ENCODE data around the gene SLC35G1.

The SLC35G1 gene

DNA sequence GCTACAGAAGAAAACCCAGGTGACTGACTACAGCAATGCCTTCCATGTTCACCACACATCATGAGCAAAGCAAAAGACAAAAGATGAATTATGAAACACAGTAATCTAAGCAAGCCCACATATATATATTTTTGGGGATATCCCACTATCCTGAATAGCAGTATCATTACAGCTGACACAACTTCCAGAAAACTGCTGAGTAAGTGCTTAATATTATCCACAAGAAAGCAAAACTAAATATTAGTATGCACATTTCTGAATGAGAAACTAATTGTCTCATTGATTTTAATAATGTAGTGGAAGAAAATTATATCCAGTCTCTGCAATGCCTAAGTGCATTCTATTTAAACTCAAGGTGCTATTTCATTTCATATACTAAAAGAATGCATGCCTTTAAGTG is 14.5 kb upstream of the SLC35G1 start:
- no peak for DNase-seq

GRCh38 chr10:93894516-93895378 is 969 bp downstream of the SLC35G1 start:
- no peak for DNase-seq

- DNase-seq = no peak
Observed at GRCh38 chr10:93897070-93897780, 3.4 kb downstream of the SLC35G1 start.

DNA sequence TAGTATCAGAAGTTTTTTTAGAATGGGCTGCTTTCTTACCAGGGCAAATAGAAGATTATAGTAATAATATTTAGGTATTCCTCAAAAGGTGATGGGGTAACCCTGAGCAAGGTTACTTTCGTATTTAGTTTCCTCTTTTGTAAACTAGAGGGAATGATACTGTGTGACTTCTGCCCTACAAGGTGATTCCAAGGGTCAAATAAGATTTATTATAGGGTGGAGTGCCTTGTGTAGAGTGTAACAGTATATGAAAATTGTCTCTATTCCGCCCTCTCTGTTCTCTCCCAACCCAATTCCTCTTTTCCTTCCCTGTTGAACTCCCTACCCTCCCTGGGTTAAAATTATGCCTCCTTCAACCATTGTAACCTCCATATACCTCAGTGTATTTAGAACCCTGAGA is 5.3 kb downstream of the SLC35G1 start:
- DNase-seq = no peak

DNA sequence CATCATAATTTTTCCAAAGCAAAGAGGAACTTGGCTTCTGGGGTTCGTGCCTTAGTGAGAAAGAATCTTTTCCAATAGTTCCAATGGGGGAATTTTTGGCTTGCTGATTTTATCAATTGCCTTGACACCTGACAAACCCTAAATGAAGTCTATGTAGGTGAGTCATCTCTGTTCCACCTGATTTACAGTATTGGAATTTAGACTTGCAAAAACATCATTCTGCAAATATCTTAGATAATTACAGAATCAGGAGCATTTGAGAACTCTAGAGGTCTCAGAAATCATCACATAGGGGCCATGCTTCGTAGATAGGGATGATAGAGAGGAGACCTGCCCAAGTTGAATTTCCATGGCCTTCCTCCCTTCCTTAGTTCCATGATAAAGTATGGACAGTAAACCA is 9.3 kb downstream of the SLC35G1 start:
- no peak for DNase-seq

- no peak for DNase-seq
Observed at GRCh38 chr10:93904901-93905300, 11.1 kb downstream of the SLC35G1 start.

GRCh38 chr10:93907059-93907458 is 13.3 kb downstream of the SLC35G1 start:
- no peak for DNase-seq

GRCh38 chr10:93911866-93912265 is 18.1 kb downstream of the SLC35G1 start:
- no peak for DNase-seq

DNA sequence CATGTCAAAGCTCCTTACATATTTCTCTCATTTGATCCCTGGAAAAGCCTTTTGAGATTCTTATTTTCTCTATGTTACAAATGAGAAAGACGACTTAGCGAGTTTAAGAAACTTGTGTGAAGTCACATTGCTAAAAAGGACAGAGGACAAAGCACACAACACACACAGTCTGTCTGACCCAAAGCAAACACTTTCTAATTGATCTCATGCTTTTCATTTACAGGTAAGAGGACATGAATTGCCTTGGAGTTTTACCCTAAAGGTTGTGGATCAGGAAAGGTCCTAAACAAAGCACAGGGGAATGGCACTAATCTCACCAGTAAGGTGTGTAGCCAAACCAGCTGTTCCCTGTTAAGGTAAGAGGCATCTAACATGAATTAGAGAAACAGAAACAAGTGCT is 18.7 kb downstream of the SLC35G1 start:
- no peak for DNase-seq

DNA sequence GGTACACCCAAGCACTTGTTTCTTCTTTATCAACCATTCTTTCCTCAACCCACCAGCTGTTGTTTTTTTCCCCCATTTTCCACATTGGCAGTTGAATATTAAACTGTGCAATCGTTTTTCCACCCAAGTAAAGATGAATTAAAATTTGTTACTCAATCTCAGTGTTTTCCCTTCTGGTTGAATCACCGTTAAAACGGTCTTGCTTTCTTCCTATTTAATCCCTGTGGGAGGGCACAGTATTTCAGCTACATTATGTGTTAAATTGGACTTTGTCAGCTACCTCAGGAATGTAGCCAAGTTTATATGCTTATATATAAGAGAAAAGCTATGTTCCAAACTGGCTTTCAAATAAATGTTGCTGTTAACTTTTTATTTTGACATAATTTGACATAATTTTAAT is 19.9 kb downstream of the SLC35G1 start:
- DNase-seq = no peak

DNA sequence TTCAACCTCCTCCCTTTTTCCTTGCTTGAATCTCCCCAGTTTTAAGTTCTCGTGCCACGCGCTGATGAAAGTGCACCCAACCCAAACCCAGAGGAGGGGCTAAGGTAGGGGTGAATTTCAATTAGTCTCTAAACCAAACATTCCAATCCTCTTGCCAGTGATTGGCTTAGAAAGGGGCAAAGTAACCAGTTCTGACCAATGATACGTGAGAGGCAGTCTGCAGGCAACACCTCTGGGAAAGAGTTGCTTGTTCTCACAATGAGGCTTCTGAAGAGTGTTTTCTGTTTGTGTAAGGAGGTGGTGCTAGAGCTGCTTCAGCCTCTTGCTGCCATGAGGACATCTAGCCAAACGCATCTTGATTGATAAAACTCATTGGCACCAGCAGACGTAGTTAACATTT is 21.8 kb downstream of the SLC35G1 start:
- DNase-seq = no peak

GRCh38 chr10:93916257-93917063 is 22.7 kb downstream of the SLC35G1 start:
- DNase-seq = no peak

DNA sequence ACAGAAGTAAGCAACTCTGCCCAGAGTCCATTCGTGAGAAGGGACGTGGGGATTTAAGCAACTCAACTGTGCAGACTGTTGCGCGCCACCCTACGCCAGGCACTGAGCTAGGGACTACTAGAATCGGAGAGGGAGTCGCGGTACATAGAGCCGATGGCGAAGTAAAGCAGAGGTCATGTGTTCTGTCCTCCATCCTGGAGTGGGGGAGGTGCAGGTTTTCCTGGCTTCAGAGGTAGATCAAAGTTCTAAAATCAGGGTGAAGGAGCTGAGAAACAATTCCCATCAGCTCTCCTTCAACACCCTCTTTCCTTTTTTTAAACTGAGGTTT is 23.2 kb downstream of the SLC35G1 start:
- no peak for DNase-seq

GRCh38 chr10:93917821-93918220 is 24.0 kb downstream of the SLC35G1 start:
- no peak for DNase-seq

DNA sequence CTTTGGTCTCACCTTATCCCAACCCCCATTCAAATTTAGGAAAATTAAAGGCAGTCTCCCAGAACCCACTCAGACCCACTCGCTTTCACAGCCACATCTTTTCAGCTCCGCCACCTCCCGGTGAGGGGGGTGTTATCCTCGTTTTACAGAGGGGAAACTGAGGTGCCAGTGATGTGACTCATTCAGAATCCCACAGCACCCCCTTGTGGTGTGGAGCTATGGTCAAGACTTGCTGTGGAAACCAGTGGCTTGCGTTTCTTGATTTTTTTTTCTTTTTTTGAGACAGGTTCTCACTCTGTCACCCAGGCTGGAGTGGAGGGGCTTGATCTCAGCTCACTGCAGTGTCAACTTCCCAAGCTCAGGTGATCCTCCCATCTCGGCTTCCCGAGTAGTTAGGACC is 27.6 kb downstream of the SLC35G1 start:
- DNase-seq = no peak

- no peak for DNase-seq
Observed at GRCh38 chr10:93926613-93927012, 32.8 kb downstream of the SLC35G1 start.

GRCh38 chr10:93938140-93938539 is 44.4 kb downstream of the SLC35G1 start:
- DNase-seq = no peak

DNA sequence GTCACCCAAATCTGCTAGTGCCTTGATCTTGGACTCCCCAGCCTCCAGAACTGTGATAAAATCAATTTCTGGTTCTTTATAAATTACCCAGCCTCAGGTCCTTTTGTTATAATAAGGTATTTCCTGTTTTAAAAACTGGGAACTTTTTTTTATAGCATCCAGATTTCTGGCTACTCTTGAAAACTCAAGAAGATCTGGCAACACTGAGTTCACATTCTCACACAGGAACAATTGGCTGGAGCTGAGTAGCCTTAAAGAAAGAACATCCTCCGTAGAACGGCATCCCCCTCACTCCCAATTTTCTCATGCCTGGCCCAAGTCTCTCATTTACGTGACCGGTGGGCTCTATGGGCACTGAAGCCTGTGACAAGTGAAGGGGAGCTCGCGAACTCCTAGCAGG is 47.1 kb downstream of the SLC35G1 start:
- no peak for DNase-seq

GRCh38 chr10:93941606-93942005 is 47.8 kb downstream of the SLC35G1 start:
- DNase-seq = no peak

DNA sequence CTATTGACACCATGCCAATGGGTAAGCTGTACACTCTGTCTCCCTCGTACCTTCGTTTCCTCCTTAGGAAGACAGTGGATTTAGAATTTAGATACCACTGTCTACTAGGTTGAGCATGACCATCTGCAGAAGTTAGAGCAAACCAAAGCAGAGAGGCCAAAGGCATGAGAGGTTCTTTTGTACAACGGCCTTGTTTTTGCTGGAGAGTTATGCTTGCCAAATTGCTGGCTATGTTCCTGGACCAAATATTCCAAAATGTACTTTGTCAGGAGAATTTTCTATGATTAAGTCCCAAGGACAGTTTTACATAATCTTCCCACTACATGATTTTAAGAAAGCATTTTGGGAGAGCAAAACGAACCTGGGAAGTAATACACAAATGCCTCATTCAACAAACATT is 52.0 kb downstream of the SLC35G1 start:
- no peak for DNase-seq

GRCh38 chr10:93947055-93947454 is 53.3 kb downstream of the SLC35G1 start:
- DNase-seq = no peak

GRCh38 chr10:93947524-93947923 is 53.7 kb downstream of the SLC35G1 start:
- DNase-seq = no peak

- DNase-seq = no peak
Observed at GRCh38 chr10:93951905-93952304, 58.1 kb downstream of the SLC35G1 start.
